Stimulated activated CD8-positive, alpha-beta memory T cell treated with anti-CD3 and anti-CD28 coated beads, Interleukin-2, amount 100 ng/mL, for 48 hours (primary cell): ENCODE data around the gene LRCOL1.

Experiments
- DNase-seq, 2 donors: peaks; one replicate each; pipeline ENCODE4 v3.0.0-alpha.2; 2020; ENCODE audit warnings: low read depth in 2 of 2

LRCOL1 gene

DNA sequence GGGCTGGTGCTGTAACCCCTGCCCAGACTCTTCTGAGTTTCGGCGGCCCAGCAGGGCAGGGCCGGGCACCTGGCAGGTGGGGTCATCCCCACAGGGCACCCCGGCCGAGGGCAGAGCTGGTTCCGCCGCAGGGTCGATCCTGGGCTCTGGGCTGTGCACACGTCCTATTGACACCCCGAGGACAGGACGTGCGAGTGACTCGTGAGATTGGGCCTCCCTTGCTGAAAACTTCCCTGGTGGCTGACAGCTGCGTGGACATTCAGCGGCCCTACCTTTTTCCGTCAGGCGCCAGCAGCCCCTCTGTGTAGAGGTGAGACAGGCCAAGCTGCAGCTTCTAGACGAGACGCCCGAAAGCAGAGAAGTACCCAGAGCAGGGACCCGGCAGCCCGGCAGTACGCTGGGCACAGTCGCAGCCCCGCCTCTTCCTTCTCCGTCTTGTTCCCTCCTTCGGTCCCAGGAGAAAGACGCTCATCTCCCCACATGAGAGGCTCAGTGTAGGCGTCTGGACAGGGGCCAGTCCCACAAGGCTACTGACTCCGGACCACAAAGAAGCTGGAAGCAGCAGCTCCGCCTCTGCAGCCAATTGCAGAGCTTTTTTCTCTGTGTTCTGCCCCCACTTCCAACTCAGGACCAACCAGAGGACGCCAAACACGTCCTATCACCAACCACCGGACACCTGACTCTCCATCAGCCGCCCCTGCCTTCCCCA, at the start of gene LRCOL1:
Gene LRCOL1 (minus strand): TSS at position 532 of the 709 bp plus-strand sequence. CDS start 4,331 bp downstream, outside the sequence.
- no peak for DNase-seq

DNA sequence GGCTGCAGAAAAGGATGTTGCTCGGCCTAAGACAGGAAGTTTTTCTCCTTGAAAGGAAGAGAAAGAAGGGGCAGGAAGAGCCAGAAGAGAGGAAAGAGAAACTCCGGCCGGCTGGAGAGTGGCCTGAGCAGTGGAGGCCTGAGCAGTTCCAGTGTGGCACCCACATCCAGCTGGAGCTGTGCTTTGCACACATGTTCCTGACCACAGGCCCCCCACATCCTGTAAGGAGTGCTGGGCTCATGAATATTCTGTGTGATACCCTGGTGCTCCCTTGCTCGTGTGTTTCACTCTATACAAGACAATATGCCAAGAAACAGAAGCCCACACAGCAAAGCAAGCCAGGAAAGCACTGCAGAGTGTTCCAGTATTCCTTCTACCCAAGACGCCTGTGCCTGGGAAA, 49.7 kb upstream of the LRCOL1 start:
- DNase-seq, result no peak

DNA sequence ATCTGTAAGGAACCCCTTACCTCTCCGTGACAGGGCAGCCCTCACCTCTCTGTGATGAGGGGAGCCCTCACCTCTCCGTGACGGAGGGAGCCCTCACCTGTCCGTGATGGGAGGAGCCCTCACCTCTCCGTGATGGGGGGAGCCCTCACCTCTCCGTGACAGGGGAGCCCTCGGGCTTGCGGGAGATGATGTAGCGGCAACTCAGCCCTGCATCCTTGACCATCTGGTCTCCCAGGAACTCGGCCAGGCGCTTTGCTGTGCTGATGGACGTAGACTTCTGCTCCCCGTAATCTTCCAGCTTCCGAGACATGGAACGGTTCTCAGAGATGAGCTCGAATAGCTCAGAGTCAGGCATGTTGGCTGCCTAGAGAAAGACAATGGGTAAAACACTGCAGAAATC, 48.8 kb upstream of the LRCOL1 start:
- no peak for DNase-seq

DNA sequence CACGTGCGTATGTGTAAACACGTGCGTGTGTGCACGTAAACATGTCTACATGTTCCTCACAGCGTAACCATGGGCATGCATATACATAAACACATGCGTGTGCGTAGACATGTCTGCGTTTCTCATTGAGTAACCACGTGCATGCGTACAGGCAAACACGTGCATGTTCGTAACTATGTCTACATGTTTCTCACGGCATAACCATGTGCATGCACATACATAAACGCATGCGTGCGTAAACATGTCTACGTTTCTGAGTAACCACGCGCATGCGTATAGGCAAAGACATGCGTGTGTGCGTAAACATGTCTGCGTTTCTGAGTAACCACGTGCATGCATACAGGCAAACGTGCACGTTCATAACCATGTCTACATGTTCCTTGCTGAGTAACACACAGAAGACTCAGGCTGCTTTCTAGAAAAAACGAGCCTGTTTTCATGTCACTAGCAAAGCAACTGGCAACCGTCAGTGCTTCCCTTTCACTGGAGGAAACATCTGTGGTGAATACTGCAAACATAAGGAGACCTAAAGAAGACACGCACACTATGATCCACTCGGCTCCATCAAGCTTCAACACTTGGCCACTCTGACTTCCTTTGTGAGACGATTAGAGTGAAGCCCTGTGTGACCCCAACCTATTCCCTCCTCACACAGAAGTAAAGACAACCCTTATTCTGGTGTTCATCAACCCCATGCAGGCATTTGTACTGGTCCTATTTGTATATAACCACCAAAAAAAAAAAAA, 47.9 kb upstream of the LRCOL1 start:
- no peak for DNase-seq

DNA sequence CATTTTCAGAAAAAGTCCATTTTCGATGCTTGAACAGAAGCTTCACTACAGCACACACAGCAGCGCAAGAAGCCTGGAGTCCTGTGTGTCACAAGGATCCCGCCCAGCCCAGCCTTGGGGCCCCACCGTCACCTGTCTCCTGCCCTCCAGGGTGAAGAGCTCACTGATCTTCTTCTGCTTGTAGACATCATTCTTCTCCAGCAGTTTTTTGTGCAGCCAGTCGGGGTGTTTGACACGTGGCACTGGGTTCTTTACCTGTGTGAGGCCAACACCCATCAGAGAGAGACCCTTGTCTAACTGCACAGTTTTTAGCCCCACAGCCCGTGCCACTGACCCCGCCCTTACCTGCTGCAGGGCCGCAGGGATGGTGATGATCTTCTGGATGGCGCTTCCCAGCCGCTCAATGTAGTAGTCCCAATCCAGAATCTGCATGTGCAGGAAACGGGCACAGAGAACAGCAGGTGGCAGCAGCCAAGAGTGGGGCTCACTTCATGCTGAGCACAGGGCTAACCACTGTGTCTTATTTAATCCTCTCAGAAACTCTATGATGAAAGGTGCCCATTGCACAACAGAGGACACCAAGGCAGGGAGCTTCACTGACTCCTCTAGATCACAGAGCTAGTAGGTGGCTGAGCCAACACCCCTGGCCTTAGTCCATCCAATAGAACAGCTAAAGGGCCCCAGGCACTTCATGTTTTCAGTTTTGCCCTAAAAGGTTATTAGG, 46.8 kb upstream of the LRCOL1 start:
- no peak for DNase-seq

DNA sequence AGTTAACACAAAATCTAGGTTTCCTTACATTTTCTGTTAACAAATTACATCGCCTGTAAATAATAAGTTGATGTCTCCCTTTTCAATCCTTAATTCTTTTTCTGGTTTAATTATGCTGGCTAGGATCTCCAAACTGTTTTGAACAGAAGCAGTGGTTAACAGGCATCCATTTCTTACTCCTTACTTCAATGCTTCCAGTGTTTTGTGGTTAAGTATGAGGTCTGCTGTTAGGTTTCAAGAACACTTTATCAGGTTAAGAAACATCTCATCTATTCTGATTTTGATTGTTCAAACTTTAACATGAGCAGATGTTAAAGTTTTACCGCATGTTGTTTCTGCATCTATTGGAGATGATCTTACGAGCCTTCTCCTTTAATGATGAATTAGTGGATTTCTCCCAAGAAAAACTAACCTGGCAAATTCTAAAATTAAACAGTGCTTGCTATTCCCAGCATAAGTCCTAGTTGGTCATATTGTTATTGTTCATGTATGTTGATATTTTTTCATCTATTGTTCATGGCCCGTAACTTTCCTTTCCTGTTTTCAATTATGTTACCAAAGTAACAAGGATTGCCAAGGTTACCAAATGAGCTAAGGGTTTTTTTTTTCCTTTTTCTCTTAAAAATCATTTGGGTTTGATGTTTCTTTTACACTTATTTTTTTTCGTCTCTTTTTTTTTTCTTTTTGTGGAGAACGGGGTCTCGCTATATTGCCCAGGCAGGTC, 43.3 kb upstream of the LRCOL1 start:
- DNase-seq, result no peak

DNA sequence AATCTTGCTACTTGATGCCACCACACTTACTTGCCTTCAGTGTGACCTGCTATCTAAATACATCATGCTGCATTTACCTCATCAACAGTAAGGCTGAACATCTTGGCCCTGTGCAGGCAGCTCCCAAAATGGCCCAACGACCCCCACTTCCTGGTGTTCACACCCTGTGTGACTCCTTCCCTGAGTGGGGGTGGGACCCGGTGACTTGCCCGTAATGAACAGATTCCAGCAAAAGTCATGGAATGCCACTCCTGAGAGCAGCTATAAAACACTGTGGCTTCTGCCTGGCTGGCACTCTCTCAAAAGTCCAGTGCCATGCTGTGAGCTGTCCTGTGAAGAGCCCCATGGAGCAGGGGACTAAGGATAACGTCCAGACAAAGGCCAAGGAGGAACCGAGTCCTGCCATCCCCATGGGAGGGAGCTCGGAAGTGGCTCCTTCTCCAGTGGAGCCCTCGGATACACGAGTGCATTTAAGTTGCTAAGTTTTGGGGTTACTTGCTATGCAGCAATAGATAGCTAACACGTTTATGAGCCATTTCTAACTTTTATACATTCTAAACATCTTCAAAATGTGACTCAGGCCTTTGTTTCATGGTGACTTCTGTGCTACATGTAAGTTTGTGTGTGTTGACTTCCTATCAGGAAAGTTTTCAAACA, 41.2 kb upstream of the LRCOL1 start:
- DNase-seq, result no peak

DNA sequence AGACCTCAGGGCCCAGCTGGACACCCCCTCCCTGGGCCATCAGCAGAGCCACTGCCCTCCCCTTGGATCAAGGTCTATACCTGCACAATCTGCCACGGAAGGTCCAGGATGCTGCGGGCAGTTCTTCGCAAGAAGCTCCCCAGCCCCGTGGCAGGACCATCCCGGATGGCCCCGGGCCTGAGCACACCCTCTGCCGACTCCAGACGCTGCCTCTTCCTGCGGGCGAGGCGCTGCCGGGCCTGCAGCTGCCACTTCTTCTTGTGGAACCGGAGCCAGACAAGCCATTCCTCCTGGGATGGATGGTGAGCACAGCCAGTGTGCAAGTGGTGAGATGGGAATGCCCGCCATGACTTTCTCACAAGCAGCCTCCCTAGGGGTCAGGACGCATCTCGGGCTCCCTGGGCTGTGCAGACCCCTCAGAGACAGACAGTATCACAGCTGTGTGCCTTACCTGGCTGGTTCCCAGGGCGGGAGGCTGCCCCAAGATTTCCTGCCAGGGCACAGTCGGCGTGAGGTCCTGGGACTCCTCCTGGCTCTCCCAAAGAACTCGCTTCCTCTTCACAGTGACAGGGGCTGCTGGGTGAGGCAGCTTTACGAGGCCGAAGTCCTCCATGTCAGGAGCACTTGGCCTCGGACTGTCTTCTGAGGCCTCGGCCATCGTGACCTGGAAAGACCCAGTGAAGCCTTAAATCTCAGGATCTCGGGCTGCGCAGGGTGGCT, 39.0 kb upstream of the LRCOL1 start:
- DNase-seq, result no peak

DNA sequence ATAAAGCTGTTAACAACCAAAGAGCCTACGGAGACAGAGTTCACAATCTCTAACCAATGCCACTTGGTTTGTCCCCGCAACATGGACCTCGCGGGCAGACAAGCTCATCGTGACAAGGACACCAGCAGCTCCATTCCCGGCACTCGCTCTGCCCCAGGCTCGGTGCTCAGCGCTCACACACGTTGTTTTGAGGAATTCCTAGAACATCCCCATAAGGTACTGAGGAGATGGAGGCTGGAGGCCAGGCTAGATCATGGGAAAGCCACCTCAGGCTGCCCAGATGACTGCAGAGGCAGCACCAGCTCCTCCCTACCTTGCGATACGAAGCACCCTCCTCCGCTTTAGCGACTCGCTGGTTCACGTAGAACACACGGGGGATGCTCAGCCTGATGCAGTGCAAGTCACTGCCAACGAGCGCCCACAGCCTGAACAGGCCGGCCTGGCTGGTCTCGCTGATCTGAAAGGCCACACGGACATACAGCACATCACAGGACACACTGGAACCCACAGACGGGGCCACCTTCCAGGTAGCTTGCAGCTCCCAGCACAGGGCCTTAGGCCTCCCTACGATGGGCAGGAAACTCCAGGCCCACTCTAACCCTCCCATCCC, 38.3 kb upstream of the LRCOL1 start:
- no peak for DNase-seq

DNA sequence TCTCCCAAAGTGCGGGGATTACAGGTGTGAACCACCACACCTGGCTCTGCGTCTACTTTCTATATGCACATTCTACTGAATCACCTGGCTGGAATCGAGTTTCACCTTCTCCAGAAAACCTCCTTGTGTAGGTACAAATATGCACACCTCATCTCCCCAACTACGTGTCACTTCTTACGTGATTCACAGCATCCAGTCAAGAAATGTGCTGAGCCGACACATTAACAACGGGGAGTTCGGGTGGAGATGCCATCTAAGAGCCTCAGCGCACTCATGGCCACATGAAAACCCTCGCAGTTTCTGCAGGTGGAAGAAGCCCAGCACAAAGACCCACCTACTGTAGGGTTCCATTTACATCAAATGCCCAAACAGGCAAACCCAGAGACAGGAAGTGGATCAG, 37.5 kb upstream of the LRCOL1 start:
- no peak for DNase-seq

DNA sequence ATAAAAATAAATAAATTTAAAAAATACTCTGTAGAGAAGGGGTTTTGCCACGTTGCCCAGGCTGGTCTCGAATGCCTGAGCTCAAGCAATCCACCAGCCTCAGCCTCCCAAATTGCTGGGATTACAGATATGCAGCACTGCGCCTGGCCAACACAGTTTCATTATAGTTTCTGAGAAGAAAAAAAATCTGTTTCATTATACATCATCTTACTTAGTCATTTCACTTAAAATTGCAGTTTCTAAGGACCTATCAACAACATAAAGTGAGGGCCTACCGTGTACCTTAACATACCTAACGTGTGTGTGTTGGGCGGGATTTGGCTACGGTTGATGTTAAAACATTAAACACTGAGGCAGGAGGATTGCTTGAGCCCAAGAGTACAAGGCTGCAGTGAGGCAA, 36.5 kb upstream of the LRCOL1 start:
- DNase-seq, result no peak

DNA sequence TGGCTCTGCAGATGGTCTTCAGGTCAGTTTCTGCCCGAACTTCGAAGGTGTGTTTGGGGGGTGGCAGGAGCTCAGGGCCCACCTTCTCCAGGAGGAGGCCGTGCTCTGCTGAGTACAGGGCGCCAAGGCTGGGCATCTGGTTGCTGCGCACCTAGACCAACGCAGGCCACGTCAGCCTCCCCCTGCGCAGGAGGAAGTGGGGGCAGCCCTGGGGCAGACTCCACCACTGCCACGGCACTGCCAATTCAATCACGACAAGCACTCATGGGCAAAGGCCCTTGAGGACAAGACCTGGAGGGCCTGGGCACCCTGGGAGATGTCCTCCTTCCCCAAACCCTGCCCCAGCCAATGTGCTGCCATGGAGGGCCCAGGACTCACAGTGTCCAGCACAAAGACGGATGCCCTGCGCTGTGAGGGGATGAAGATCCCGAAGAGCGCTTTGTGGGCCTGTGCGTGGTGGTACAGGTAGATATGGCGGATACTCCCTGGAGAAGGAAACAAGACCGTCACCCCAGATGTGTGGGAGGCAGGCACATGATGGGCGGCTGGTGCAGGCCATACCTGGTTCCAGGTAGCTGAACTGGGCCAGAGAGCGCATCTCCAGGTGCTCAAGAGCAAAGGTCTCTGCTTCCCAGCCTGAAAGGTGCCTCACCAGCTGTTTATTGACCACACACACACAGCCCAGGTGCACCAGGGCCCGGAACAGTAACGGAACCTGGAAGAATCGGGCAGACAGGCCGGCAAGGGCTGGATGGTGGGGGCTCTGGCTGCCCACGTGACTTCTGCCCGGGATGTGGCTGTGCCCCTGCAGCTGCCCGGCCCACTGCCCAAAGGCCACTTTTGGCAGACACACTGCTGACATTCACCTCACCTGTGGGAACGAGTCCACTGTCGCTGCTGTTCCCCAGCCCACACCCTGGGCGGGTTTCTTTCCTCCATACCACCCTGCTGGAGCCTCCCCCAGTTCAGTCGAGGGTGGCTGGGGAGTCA, 32.8 kb upstream of the LRCOL1 start:
- no peak for DNase-seq

DNA sequence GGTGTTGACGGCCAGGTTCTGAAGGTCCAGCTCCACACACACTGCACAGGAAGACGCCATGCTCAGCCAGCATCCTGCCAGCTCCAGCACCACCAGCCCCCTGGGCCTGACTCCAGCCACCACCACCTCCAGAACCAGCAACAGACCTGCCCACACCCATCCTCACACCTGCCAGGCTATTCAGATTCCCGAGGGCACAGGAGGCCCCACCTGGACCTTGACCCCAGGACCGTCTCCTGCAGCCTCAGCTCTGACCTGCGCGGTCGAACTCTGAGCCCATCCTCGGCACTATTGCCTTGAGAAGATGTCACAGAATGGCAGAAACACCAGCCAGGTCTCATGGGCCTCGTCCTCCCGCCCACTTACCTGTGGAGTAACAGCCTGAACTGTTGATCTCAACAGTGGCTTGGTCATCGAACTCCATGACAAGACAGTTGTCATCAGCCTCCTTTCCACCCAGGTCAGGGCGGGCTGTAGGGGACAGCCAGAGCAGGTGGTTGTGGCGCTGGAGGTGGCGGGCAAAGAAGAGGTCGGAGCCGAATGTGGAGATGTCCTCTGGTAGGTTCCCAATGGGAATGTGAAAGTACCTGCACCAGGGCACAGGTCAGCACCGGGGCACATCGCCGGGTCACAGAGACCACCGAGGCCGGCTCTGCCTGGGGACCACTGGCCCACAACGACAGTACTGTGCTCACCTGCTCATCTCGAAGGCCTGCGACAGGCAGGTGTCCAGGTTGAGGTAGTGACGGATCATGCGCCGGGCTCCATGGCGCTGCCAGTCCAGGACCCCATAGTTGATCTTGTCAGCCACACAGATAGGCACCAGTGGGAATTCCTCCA, 31.6 kb upstream of the LRCOL1 start:
- DNase-seq, result no peak

DNA sequence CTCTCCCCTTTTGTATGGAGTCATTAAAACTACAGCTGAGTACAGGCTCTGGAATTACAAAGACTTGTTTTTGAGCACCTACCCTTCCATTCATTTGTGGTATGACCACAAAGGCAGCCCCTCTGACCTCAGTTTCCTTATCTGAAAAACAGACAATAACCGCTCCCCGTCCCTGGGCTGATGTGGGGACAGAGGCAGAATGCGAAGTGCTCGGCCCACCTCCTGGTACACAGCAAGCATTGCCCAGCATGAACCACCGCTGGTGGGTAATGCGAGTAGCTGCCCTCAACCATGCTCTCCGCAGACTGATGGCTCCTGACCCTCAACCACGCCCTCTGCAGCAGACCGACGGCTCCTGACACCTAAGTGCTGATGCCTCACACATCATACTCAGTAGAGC, 30.6 kb upstream of the LRCOL1 start:
- DNase-seq, result no peak

DNA sequence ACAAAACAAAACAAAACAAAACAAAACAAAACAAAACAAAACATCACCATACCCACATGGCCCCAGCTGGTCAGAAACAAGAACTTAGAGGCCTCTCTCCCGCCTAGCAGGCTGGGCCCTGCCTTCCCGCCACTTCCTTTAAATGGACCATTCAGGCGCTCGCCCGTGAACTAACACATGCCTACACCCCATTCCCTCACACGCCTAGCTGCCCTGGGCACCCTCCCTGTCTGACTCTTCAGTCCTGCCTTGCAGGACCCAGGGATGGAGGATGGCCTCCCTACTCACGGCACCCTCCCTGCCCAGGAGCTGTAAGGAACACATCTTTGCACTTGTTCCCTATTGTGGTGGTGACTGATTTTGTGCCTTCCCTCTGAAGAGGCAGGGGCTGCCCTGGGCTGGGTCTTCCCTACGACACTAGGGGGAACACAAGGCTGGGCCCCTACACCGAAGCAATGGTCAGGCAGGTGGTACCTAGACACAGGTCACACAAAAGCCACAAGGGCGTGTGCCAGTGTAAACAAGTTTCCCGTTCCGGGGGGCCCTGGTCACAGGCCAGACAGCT, 29.7 kb upstream of the LRCOL1 start:
- no peak for DNase-seq

DNA sequence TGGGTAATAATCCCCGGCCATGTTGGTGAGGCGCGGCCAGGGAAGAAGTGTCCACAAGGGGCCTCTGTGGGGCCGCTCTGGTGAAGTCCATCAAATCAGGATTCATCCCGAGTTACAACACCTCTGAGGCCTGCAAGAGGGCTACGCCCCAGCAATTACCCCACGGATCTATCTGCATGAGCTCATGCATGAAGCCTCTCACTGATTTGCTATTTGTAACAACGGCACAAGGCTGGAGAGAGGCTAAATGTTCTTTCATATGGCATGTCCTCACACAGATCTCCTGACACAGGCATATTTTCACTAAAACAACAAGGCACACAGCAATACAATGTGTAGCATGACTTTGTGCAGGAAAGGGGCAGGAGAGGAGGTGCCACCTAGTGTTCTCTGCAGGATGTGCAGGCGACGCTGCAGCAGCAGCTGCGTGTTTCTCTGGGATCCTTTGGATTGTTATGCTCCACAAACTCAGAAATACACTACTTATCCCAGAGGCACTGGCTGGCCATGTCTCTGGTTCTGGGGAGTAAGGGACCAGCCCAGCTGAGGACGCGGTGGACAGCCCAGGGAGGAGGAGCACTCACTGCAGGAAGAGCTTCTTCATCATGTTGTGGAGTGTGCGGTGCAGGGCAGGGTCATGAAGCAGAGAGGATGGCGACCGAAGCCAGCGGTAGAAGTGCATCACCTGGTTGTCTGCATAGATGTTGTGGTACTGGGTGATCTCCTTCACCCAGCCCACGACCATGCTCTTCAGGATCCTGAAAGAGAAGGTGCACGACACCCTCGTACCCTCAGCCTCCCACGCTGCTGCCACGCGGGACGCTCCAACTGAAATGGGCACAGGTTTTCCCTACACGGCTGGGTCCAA, 28.4 kb upstream of the LRCOL1 start:
- DNase-seq, result no peak

DNA sequence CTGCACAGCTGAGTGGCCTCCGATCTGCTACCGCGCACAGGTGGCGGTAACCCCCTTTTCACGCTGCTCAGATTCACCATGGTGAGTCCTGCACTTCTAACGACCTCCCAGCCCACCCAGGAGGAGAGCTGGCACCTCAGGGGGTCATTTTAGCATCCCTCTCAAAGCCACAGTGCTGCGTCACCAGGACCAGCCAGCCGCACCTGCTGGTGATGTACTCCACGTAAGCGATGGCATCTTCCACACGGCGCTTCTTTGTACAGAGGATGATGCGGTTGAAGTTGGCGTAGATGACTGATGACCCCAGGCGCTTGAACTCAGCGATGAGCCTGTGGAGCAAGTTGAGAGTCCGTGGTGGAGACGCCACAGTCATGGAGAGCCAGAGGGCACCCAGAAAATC, 27.4 kb upstream of the LRCOL1 start:
- no peak for DNase-seq
